ENCODE results near the gene MLXIPL. TPM values are rescaled to one million over a fixed set of nuclear protein-coding genes. Genes with fewer than 3 reads are reported as not detected.
"Not testable (repeated sequence)": the region's sequence is repeated elsewhere in the genome, so short reads cannot be mapped to it uniquely, and the experiment has no call there.

Gene MLXIPL
- total RNA-seq, 1 donor from 2014 or later: 0.90 TPM

GRCh38 chr7:73569042-73569608 is 55.2 kb downstream of the MLXIPL start:
- Mint-ChIP-seq H3K36me3 (peaks cover 16% of the 10 kb centered on the region), H3K4me3 (no peak overlapping the region), H3K27me3 (ENCODE audit: insufficient read depth, low read depth) (peaks cover 4% of the 10 kb centered on the region), H3K27ac (no peak overlapping the region), H3K4me1 (peaks cover 5% of the 10 kb centered on the region), H3K9me3 (no peaks in the 10 kb centered on the region)
- H3K27ac ChIP-seq: no peak overlapping the region
- TF ChIP-seq EZH2 (IDR thresholded peaks at IDR 0.05) (no peak), EZH2phosphoT487 (IDR thresholded peaks at IDR 0.05) (no peak), CTCF (IDR thresholded peaks at IDR 0.05) (no peak)
- no peaks in the 10 kb centered on the region for H3K36me3 ChIP-seq
- no peak overlapping the region for H3K9ac ChIP-seq
- no peak overlapping the region for H3K4me2 ChIP-seq
- no peak for DNase-seq (ENCODE audit: low spot score)
- no peaks in the 10 kb centered on the region for H3K4me1 ChIP-seq
- peaks cover 20% of the 10 kb centered on the region for H3F3A ChIP-seq (ENCODE audit: low read depth)
- H2AFZ ChIP-seq (replicated peaks): no peak overlapping the region
- no peaks in the 10 kb centered on the region for H3K9me3 ChIP-seq (ENCODE audit: low read depth)
- no peak overlapping the region for H3K4me3 ChIP-seq
- H3K79me2 ChIP-seq (ENCODE audit: low read depth): no peaks in the 10 kb centered on the region
- H4K20me1 ChIP-seq (ENCODE audit: low read depth): peaks cover 3% of the 10 kb centered on the region
- peaks cover 6% of the 10 kb centered on the region for H3K27me3 ChIP-seq

DNA sequence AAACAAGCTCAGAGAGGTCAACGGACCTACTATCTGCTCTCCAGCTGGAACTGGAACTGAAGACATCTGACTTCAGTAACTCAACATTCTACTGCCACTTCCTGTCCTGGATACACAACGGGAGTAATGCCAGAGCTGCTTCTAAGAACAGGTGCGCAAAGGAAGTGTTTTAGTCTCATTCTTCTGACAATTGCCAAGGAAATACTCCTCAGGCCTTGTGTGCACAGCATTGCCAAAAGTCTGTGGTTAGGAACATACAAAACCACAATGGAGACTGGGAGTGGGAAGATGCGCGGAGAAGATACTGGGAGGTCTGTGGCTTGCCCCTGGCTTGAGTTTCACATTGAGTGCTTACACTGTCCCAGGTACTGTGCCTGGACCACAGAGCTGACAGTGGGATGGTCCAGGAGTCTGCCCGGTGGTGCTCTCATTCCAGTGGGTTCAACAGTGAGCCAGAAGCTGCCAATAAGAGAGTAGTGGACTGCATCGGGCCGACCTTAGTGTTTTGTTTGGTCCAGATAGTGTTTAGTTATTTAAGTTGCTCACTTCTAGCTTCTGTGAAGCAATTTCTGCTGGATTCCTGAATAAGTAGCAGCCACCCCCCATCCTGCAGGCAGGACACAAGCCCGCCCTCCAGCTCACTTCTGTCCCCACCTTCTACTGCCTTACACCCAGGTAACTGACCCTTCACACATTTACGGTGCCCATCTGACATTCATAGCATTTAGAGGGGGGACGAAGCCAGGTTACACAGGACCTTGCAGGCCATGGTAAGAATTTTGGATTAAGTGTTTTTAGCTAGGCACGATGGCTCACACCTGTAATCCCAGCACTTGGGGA is 56.3 kb downstream of the MLXIPL start:
- Mint-ChIP-seq H3K4me3 (no peak overlapping the region), H3K36me3 (peaks cover 8% of the 10 kb centered on the region), H3K4me1 (peaks cover 5% of the 10 kb centered on the region), H3K9me3 (no peaks in the 10 kb centered on the region), H3K27ac (no peak overlapping the region), H3K27me3 (ENCODE audit: insufficient read depth, low read depth) (peaks cover 4% of the 10 kb centered on the region)
- H4K20me1 ChIP-seq (ENCODE audit: low read depth): peaks cover 3% of the 10 kb centered on the region
- H3K27ac ChIP-seq: no peak overlapping the region
- no peak overlapping the region for H3K4me3 ChIP-seq
- no peak overlapping the region for H2AFZ ChIP-seq (replicated peaks)
- peaks cover 6% of the 10 kb centered on the region for H3K27me3 ChIP-seq
- TF ChIP-seq CTCF (IDR thresholded peaks at IDR 0.05) (no peak), EZH2 (IDR thresholded peaks at IDR 0.05) (no peak), EZH2phosphoT487 (IDR thresholded peaks at IDR 0.05) (no peak)
- H3K4me1 ChIP-seq: no peaks in the 10 kb centered on the region
- peaks cover 20% of the 10 kb centered on the region for H3F3A ChIP-seq (ENCODE audit: low read depth)
- no peaks in the 10 kb centered on the region for H3K79me2 ChIP-seq (ENCODE audit: low read depth)
- DNase-seq (ENCODE audit: low spot score): no peak
- H3K36me3 ChIP-seq: no peaks in the 10 kb centered on the region
- no peaks in the 10 kb centered on the region for H3K9me3 ChIP-seq (ENCODE audit: low read depth)
- H3K9ac ChIP-seq: no peak overlapping the region
- H3K4me2 ChIP-seq: no peak overlapping the region

GRCh38 chr7:73567140-73567539 is 57.2 kb downstream of the MLXIPL start:
- Histone ChIP-seq H3K4me2 (no peak overlapping the region), H3K79me2 (ENCODE audit: low read depth) (no peaks in the 10 kb centered on the region), H2AFZ (replicated peaks) (no peak overlapping the region), H3K36me3 (no peaks in the 10 kb centered on the region), H3K27me3 (peaks cover 6% of the 10 kb centered on the region), H3K9me3 (ENCODE audit: low read depth) (no peaks in the 10 kb centered on the region), H3F3A (ENCODE audit: low read depth) (peaks cover 20% of the 10 kb centered on the region), H3K4me3 (no peak overlapping the region), H3K9ac (no peak overlapping the region), H3K27ac (no peak overlapping the region), H3K4me1 (no peaks in the 10 kb centered on the region), H4K20me1 (ENCODE audit: low read depth) (peaks cover 3% of the 10 kb centered on the region)
- Mint-ChIP-seq H3K9me3 (peaks cover 5% of the 10 kb centered on the region), H3K4me1 (peaks cover 5% of the 10 kb centered on the region), H3K27ac (no peak overlapping the region), H3K27me3 (ENCODE audit: insufficient read depth, low read depth) (peaks cover 4% of the 10 kb centered on the region), H3K36me3 (peaks cover 1% of the 10 kb centered on the region), H3K4me3 (no peak overlapping the region)
- no peak for DNase-seq (ENCODE audit: low spot score)
- no peak for TF ChIP-seq EZH2 (IDR thresholded peaks at IDR 0.05)
- TF ChIP-seq CTCF (IDR thresholded peaks at IDR 0.05): no peak
- no peak for TF ChIP-seq EZH2phosphoT487 (IDR thresholded peaks at IDR 0.05)

- not testable (repeated sequence) for DNase-seq (ENCODE audit: low spot score); H3K27ac ChIP-seq; H3K79me2 ChIP-seq (ENCODE audit: low read depth); H3K4me2 ChIP-seq; H3K9ac ChIP-seq; H3K27me3 Mint-ChIP-seq (ENCODE audit: insufficient read depth, low read depth); H4K20me1 ChIP-seq (ENCODE audit: low read depth); H3K36me3 Mint-ChIP-seq; H3K27ac Mint-ChIP-seq; H3K9me3 ChIP-seq (ENCODE audit: low read depth); H3K4me1 ChIP-seq; H3K36me3 ChIP-seq; H3K4me1 Mint-ChIP-seq; H3K9me3 Mint-ChIP-seq; H3K27me3 ChIP-seq; H3K4me3 ChIP-seq; H2AFZ ChIP-seq (replicated peaks)
- peaks cover 20% of the 10 kb centered on the region for H3F3A ChIP-seq (ENCODE audit: low read depth)
- H3K4me3 Mint-ChIP-seq: peak overlapping the region; percentile 54
Measured at GRCh38 chr7:73566431-73566830, 57.9 kb downstream of the MLXIPL start.

All from neural progenitor cell (in vitro differentiated cells).